K562 (cell line): ENCODE data around the gene GCK. TPM values are rescaled to one million over a fixed set of nuclear protein-coding genes. Genes with fewer than 3 reads are reported as not detected.

Experiments used
- BRF1 ChIP-seq: IDR thresholded peaks from 3 replicates; pipeline ENCODE4 v1.6.1; 2011; ENCODE audit warnings: borderline replicate concordance, mild to moderate bottlenecking; ENCODE audit not compliant: insufficient read length; ENCODE audit errors: extremely low read depth
- DLX4 ChIP-seq: fragments of 250-450 bp; sonication (Bioruptor Pico); IDR thresholded peaks from 2 replicates; pipeline ENCODE4 v1.6.1; 2021; ENCODE audit warnings: mild to moderate bottlenecking
- FOS ChIP-seq: IDR thresholded peaks from 3 replicates; pipeline ENCODE4 v1.6.1; 2011; ENCODE audit not compliant: insufficient read length; ENCODE audit errors: extremely low read depth
- MAX ChIP-seq: sonication (generic); formaldehyde crosslinking; IDR thresholded peaks from 2 replicates; pipeline ENCODE4 v1.9.0; 2022; ENCODE audit warnings: mild to moderate bottlenecking, missing genetic modification reagents
- NR4A1 ChIP-seq, 2 experiments: fragments of 250-450 bp in 1 of 2; fragments of 450-650 bp in 1 of 2; sonication (Bioruptor Pico) in 1 of 2; IDR thresholded peaks; 2 replicates each; pipeline versions ENCODE4 v1.4.0 to v1.6.1; 2016 to 2020; ENCODE audit warnings: mild to moderate bottlenecking in 2 of 2, missing compliant biosample characterization in 1 of 2, missing genetic modification characterization in 1 of 2, moderate library complexity in 1 of 2
- NRF1 ChIP-seq, 2 experiments: fragments of 450-650 bp; IDR thresholded peaks in 1 of 2; conservative IDR thresholded peaks in 1 of 2; 2 replicates each; pipeline ENCODE4 v1.6.1; 2014; ENCODE audit warnings: mild to moderate bottlenecking in 2 of 2
- THRA ChIP-seq: fragments of 450-650 bp; IDR thresholded peaks from 2 replicates; pipeline ENCODE4 v1.6.1; 2017; ENCODE audit warnings: mild to moderate bottlenecking, moderate library complexity
- ZBTB9 ChIP-seq: fragments of 450-650 bp; formaldehyde crosslinking; IDR thresholded peaks from 2 replicates; pipeline ENCODE4 v1.4.0; 2020; ENCODE audit warnings: mild to moderate bottlenecking, moderate library complexity
- ZNF184 ChIP-seq: sonication (generic); formaldehyde crosslinking; IDR thresholded peaks from 2 replicates; pipeline ENCODE4 v1.5.0; 2020; ENCODE audit warnings: missing genetic modification reagents
- ZNF277 ChIP-seq: fragments of 250-450 bp; sonication (Bioruptor Pico); IDR thresholded peaks from 2 replicates; pipeline ENCODE4 v1.8.0; 2022; ENCODE audit warnings: inconsistent platforms, mild to moderate bottlenecking, moderate library complexity, borderline replicate concordance
- polyA plus RNA-seq, 8 experiments: library from polyadenylated mRNA; depleted of rRNA in 4 of 8; stranded (reverse) in 5 of 8; unstranded in 3 of 8; fragments of >200 nt; fragmentation: Nextera tagmentation in 2 of 8; fragmentation: Illumina TruSeq in 1 of 8; extraction: Ambion mirVana in 2 of 8; extraction: Trizol in 1 of 8; gene quantifications; 2 replicates each; pipeline versions ENCODE4 v1.2.1 to v1.2.3, GENCODE V29; 2011 to 2014; ENCODE audit warnings: inconsistent platforms in 1 of 8, missing spikeins in 1 of 8
- total RNA-seq, 7 experiments: library from RNA; depleted of rRNA in 6 of 7; stranded (reverse); fragments of >200 nt in 6 of 7; fragmentation: Illumina TruSeq in 2 of 7; extraction: Trizol in 2 of 7; gene quantifications; 2 replicates each; pipeline versions ENCODE4 v1.2.1 to v1.2.3, GENCODE V29; 2011 to 2021; ENCODE audit warnings: low replicate concordance in 1 of 7

Gene GCK
- total and polyA plus RNA-seq, 9 of the 15 experiments (the other 6 are each of a cell fraction or from before 2014, with no cell fraction given), result 0.11 to 0.55 (median 0.16) TPM; not detected in 3

- TF ChIP-seq THRA (no peak), DLX4 (CRISPR knock-in tag) (no peak), ZBTB9 (CRISPR knock-in tag) (no peak), NR4A1 (CRISPR knock-in tag; IDR thresholded peaks at IDR 0.05) (no peak), NR4A1 (tag; IDR thresholded peaks at IDR 0.05) (no peak), ZNF277 (CRISPR knock-in tag) (no peak), FOS (no peak), ZNF184 (no peak), BRF1 (no peak), NRF1 (conservative IDR thresholded peaks at IDR 0.05 in 1 of 2, IDR thresholded peaks at IDR 0.05 in 1 of 2) (peak; percentile 32 to 55; a peak in 1 of 4 replicates), MAX (CRISPR knock-in tag) (peak; percentile 68)
Measured at GRCh38 chr7:44147026-44147991, 41.9 kb downstream of the GCK start (continued).
